ENCODE results near the gene EXOC3.

The EXOC3 gene

DNA sequence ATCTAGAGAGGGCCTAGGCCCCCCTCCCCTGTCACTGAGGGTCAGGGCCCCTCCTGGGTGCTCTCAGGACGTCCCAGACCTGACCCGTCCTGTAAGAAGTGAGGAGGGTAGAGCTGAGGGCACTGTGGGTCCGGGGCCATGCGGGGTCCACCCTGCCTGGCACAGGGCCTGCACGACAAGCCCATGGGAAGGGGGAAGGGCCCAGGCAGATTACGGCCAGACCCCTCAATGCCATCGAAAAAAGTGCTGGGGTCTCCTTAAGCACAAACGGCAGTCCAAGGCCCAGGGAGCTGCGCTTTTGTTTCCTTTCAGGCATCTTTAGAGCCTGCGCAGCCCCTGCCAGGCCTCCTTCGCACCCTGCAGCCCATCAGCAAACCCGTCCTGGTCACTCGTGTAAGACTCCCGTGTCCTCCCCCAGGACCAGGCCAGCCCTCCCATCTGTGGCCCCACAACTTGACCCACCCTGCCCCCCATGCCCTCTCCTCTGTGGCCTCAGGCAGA is 4.4 kb upstream of the EXOC3 start:
- Histone ChIP-seq H3K27ac (no peak overlapping the region), H3K4me3 (ENCODE audit: low read depth, low read length) (no peak overlapping the region), H3K36me3 (no peaks in the 10 kb centered on the region), H3K9me3 (ENCODE audit: severe bottlenecking) (no peaks in the 10 kb centered on the region), H3K27me3 (ENCODE audit: insufficient read depth, low read depth, severe bottlenecking) (no peaks in the 10 kb centered on the region)
- TF ChIP-seq, protein P1, sequence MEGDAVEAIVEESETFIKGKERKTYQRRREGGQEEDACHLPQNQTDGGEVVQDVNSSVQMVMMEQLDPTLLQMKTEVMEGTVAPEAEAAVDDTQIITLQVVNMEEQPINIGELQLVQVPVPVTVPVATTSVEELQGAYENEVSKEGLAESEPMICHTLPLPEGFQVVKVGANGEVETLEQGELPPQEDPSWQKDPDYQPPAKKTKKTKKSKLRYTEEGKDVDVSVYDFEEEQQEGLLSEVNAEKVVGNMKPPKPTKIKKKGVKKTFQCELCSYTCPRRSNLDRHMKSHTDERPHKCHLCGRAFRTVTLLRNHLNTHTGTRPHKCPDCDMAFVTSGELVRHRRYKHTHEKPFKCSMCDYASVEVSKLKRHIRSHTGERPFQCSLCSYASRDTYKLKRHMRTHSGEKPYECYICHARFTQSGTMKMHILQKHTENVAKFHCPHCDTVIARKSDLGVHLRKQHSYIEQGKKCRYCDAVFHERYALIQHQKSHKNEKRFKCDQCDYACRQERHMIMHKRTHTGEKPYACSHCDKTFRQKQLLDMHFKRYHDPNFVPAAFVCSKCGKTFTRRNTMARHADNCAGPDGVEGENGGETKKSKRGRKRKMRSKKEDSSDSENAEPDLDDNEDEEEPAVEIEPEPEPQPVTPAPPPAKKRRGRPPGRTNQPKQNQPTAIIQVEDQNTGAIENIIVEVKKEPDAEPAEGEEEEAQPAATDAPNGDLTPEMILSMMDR (IDR thresholded peaks at IDR 0.05; ENCODE audit: low read depth, low read length): no peak
- no peak for DNase-seq

DNA sequence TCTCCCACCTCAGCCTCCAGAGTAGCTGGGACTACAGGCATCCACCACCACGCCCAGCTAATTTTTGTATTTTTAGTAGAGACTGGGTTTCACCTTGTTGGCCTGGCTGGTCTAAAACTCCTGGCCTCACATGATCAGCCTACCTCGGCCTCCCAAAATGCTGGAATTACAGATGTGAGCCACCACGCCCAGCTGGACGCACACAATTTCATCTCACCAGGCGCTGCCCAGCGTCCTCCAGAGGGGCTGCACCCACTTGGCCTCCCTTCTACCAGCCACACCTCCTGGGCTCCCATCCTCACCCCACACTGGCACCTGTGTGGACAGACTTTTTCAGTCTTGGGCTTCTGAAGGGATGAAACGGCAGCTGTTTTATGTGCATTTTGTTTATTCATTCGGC is 3.8 kb upstream of the EXOC3 start:
- Histone ChIP-seq H3K9me3 (ENCODE audit: severe bottlenecking) (no peaks in the 10 kb centered on the region), H3K36me3 (no peaks in the 10 kb centered on the region), H3K4me3 (ENCODE audit: low read depth, low read length) (no peak overlapping the region), H3K27me3 (ENCODE audit: insufficient read depth, low read depth, severe bottlenecking) (no peaks in the 10 kb centered on the region), H3K27ac (no peak overlapping the region)
- no peak for DNase-seq
- TF ChIP-seq, protein P1 (IDR thresholded peaks at IDR 0.05; ENCODE audit: low read depth, low read length): no peak

DNA sequence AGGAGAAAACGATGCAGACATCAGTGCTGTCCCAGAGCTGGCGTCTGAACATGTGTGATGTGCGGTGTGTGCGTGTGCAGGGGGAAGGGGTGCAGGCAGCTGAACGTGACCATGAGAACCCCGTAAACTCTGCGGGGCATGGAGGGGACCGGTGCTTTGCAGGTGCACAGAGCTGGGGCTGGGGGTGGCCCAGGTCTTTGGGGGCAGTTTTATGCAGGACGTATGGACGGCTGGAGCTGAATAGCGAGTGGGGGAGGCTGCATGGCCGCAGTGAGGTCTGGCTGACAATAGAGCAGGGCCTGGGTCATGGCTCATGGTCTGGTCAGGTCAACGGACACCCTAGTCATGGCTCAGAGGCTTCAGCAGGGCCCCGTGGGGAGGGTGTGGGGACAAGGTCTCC is 3.3 kb upstream of the EXOC3 start:
- Histone ChIP-seq H3K27ac (no peak overlapping the region), H3K36me3 (no peaks in the 10 kb centered on the region), H3K4me3 (ENCODE audit: low read depth, low read length) (no peak overlapping the region), H3K27me3 (ENCODE audit: insufficient read depth, low read depth, severe bottlenecking) (no peaks in the 10 kb centered on the region), H3K9me3 (ENCODE audit: severe bottlenecking) (no peaks in the 10 kb centered on the region)
- TF ChIP-seq, protein P1 (IDR thresholded peaks at IDR 0.05; ENCODE audit: low read depth, low read length): no peak
- no peak for DNase-seq

DNA sequence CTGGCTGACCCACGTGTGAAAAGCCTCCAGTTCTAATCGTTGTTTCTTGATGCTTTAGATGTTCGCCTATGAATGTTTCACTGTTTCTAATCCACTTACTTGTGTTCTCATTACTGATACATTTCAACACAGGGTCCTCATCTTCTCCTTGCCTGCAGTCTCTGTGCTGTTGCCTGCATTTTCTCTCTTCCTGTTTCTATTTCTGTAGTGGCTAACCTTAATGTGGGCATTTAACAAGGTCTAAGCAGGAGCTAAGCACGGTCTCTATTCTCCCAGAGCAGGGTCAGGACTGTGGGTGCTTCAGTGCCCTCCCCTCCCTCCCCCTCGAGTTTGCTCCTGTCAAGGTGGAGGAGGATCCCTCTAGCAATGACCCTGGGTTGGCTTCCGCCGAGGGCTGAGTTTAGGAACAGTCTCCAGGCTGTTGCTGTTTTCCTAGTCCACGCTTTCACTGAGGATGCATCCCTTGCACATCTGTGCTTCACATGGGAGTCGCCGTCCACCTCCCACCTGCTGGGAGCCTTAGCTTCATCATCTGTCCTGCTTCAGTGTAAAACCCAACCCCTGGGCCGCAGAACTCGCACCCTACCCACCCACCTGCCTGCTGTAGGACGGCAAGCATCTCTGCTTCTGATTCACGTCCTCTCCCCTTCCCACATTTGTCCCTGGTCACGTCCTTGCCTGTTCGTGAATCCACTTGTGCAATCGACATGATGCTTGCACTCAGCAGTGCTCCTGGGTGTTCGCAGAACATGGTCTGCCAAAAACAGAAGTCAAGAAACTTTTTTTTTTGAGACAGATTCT is 2.4 kb upstream of the EXOC3 start:
- DNase-seq: no peak
- no peak overlapping the region for H3K27ac ChIP-seq
- H3K9me3 ChIP-seq (ENCODE audit: severe bottlenecking): no peaks in the 10 kb centered on the region
- H3K4me3 ChIP-seq (ENCODE audit: low read depth, low read length): no peak overlapping the region
- H3K27me3 ChIP-seq (ENCODE audit: insufficient read depth, low read depth, severe bottlenecking): no peaks in the 10 kb centered on the region
- TF ChIP-seq, protein P1 (IDR thresholded peaks at IDR 0.05; ENCODE audit: low read depth, low read length): no peak
- H3K36me3 ChIP-seq: no peaks in the 10 kb centered on the region

DNA sequence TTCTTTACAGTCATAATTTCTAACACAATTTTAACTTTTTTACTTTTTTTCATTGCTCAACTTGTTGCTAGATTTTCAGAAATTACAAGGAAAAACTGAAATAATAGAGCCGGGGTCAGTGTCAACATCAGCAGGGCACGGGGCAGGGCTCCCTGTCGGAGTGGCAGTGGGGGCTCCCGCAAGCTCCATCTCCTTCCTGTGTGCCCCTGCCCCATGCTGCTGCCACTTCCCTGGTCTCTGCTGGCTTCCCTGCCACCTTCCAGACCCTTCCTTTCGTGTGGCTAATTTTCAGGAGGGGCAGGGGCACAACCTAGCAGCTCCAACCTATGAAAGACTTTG is 1.0 kb upstream of the EXOC3 start:
- DNase-seq: no peak
- TF ChIP-seq, protein P1 (IDR thresholded peaks at IDR 0.05; ENCODE audit: low read depth, low read length): no peak
- H3K27ac ChIP-seq: no peak overlapping the region
- H3K9me3 ChIP-seq (ENCODE audit: severe bottlenecking): no peaks in the 10 kb centered on the region
- no peaks in the 10 kb centered on the region for H3K27me3 ChIP-seq (ENCODE audit: insufficient read depth, low read depth, severe bottlenecking)
- H3K36me3 ChIP-seq: peaks cover 8% of the 10 kb centered on the region
- H3K4me3 ChIP-seq (ENCODE audit: low read depth, low read length): peak overlapping the region; percentile 92

All from WERI-Rb-1 (cell line).